GM03348 (cell line): ENCODE results near the gene FBXL7.

Experiments
- DNase-seq: peaks from one replicate; pipeline ENCODE4 v3.0.0; 2012; ENCODE audit warnings: low spot score

FBXL7 gene

DNA sequence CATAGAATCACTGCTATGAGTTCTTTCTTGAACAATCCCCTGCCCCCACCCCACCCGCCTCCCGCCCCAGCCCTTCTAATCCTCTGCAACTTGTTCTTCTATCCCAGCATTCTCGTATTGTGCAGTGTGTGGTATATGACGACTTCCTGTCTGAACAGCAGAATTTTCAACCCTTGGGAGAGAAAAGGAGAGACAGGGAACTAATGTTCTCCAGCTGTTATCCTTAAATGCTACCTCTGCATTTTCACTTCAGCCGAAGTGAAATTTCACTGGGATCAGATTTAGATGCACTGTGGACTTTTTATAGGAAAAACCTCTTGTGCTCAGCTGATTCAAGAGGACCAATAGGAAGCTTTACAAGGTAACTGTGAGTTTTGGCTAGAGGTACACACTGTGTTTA, 2.2 kb downstream of the FBXL7 start:
- DNase-seq = peak; percentile 47

DNA sequence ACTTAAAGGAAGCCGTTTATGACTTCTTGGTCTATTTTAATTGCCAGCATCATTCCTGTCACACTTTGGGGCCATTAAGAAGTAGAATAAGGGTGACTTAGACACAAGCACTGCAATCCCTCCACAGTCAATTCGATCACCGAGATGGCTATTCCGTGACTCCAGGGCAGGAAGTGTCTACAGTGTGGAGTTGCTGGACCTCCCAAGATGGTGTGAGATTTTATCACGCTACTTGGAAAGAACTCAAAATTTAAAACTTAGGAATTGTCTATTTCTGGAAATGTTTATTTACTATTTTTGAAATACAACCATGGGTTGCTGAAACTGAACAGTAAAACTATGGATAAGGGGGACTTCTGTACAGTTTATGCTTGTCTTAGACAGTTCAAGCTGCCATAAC, 6.2 kb downstream of the FBXL7 start:
- no peak for DNase-seq

DNA sequence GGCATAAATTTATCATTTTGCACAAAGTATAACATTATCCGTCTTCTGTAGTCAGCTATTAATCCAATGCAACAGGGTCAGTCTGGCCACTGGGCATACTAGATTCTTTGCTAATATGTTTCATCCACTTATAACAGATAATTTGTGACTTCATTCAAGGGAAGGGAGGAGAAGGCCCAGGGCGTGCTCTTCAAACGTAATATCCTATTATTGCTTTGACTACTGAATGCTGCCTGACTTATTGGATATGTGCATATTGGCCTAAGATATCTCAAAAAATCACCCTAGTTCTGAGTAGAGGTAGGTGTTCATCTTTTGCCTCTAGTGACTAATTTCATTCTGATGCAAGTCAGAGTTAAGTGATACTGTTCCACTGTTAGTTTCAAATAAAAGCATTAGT, 6.9 kb downstream of the FBXL7 start:
- no peak for DNase-seq

DNA sequence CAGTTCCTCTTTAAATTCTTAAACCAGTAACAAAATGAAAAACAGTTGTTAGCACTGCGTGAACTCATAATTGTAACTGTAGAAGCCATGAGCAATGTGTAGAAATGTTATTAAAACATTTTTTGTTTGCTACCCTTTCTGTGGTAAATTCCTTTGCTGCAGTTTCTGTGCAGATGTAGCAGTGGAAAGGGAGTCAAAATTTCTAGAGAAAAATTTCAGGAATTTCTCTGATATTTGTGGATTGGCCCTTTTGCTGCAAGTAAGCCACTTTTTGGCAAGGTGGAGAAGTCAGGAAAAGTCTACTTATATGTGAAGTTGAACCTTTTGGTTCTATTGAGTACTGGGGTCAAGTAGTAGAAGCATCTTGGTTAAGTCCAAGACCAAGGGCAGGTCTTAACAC, 10.1 kb downstream of the FBXL7 start:
- DNase-seq = peak; percentile 62

DNA sequence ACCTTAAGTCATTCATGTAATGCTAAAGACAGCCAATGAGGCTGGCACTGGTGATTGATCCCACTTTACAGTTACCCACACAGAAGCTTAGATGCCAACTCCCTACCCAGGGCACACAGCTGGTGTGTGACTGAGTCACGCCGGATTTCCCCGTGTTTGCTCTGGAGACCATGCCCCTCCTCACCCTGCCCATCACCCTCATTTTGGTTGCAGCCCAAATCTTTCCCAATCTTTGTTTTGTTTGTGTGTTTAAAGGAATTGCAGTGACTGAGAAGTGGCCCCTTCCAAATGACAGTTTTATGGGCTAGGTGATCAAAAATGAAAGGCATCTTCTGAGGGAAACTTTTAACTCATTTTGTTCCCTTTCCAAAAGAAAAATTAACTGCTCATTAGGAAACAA, 10.9 kb downstream of the FBXL7 start:
- peak; percentile 62 for DNase-seq

DNA sequence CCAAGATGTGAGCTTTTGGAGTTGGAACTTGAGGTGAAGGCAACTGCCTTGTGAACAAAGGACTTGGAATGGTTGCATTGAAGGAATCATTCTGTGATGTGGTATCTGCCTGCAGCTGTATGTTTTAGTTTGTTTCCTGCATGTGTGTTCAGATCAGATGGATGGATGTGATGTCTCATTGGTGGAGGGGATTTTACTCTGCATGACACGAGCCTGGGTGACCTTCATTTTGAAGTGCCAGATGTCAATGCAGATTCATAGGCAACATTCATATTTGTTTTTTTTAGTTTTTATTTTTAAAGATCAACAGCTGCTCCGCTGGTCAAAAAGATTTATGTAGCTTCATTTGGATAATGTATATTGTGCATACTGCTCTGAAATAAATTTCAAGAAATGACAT, 13.5 kb downstream of the FBXL7 start:
- no peak for DNase-seq

DNA sequence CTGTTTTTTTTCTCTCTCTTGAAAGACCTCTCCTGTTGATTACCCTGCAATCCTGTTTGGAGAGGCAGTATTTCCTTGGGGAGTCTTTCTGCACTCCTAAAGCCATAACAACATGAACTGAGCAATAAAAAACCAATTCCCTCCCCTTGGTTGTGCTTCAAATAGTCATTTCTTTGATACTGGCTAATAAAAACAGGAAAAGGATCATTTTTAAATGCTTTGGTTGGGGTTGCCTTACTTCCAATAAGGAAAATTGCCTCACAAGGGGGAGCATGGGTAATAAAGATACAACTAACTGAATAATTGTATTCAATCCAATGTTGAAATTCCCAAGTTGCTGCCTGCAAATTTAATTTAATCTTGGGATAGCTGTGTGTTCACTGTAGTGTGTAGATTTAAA, 13.9 kb downstream of the FBXL7 start:
- DNase-seq = no peak

DNA sequence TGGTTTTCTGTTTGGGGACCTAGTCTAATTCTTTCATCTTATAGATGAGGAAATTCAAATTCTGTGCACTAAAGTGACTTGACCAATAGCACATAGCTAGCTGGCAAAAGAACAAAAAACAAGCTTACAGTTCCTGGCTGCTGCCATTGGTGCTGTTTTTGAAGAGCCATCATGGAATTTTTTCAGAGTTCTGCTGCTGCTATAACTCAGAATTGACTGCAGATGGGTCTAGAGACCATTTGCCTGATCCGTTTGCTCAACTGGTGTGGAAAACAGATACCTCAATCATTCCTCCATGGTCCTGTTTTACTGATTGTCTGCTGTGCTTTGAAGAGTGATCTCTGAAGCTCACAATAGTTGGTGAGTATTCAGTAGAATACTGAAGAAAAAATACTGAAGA, 15.2 kb downstream of the FBXL7 start:
- no peak for DNase-seq

DNA sequence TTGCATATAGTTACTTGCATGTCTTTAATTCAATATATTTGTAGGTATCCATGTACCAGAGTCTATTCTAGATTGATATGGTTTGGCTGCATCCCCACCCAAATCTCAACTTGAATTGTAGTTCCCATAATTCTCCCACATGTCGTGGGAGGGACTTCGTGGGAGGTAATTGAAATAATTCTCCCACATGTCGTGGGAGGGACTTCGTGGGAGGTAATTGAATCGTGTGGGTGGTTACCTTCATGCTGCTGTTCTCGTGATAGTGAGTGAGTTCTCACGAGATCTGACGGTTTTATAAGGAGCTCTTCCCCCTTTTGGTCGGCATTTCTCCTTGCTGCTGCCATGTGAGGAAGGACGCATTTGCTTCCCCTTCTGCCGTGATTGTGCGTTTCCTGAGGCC, 16.5 kb downstream of the FBXL7 start:
- no peak for DNase-seq

DNA sequence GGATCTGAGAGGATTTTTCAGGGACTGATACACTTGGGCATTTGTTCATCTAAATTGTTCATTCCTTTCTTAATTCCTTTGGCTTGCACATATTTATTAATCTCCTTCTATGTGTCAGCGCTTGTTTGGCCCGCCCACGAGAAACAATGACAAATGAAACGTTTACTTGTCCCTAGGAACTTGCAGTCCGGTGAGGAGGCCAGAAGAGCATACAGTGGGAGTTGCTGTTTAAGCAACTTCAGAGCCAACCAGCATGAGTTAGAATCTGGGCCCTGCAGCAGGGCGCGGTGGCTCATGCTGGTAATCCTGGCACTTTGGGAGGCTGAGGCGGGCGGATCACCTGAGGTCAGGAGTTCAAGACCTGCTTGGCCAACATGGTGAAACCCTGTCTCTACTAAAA, 18.8 kb downstream of the FBXL7 start:
- no peak for DNase-seq

DNA sequence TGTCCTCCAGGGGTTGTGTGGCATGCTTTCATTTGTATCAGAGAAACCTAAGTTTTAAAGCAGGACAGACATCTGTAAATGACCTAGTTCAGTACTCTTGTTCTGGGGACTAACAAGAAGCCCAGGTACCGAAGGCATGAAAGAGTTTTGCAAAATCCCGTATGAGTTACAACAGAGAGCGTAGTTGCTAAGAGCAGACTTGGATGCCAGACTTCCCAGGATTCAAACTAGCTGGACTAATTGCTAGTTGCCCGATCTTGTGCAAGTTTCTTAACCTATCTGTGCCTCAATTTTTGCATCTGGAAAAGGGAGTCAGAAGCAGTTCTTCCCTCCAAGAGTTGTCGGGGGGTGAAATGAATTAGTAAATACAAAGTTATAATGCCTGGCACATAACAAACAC, 20.9 kb downstream of the FBXL7 start:
- DNase-seq = no peak

DNA sequence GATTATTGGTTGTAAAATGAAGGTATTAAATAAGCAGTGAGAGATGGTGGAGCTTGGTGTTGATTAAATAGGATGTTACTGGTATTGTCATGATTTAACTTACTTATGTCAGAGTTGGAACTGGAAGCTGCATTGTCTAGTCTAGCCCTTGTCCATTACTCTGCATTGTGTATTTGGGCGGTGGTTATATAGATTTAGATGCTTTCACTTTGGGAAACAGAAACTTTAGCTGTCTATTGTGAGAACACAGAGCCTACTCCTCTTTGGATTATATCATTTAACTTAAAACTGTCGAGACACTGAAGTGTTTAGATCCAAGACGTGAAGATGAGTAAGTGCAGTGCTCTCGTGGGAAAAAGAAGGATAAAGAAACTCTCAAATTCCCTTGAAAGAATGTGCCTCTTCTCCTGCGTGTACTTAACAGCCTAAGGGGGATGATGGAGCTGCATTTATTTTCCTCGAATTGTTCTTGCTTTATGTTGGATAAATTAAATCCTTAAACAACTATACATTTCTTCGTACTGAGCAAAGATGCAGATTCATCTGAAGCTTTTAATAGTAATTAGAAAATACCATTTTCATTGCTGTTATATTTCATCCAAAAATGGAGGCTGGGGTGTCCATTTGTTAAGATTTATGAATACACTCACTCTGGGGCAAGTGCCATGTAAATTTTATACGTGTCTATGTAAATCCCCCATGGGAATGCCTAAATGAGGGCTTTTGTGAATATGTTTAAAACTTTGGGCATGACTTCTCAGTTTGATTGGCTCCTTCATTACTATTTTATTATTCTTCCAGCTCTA, 21.6 kb downstream of the FBXL7 start:
- no peak for DNase-seq

DNA sequence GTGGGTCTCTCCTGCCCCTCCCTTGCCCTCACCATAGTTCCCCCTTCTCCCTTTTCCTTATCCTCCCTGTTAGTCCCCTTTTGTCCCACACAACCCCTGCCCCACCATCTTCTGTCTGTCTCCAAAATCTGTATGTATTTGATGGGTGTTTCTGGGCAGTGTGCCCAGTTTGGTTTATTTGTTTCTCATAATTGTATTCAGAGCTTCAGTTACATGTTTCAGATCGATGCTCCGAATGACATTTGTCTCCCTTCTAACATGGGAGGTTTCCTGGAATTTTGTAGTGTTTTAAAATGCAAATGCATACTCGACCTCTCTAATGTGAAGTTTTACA, 22.2 kb downstream of the FBXL7 start:
- no peak for DNase-seq

DNA sequence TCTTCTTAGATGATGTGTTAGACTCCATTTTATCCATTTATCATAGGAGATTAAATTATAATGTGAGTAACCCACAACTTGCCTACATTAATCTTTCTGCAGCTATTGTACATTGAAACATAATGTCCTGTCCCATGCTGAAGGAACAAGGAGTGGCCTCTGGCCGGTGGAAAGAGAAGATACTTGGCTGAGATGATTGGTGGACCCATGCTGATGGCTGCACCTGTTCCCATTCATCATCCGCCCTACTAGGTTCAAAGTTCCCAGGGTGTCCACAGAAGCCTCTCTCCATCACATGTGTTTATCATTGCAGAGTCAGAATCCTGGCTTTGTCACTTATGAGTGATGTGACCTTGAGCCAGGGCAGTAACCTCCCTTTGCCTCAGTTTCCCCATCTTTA, 24.7 kb downstream of the FBXL7 start:
- DNase-seq = no peak

DNA sequence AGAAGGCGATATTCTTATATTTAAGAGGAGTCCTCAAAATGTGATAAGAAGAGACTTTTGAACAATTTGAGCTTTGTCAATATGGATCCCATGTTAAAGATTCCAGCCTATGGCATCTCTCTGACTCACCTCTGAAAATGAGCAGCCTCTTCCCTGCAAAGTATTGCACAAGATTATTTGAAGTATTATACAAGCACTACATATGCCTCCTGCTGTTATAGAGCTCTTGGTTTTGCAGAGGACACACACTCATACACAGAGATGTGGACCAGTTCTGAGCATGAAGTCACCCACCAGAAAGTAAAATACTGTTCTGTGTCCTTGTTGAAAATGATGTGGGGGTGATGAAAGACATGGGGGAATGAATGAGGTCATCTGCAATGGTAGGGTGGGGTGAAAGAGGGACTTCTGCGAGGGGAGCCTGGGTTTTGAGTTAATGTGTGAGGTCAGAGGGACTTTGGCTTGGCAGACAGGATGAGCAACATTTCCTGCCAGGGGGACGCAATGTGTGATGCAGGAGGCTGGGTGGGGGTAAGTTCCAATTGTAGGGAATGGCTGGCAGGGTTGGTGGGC, 25.8 kb downstream of the FBXL7 start:
- DNase-seq = no peak

DNA sequence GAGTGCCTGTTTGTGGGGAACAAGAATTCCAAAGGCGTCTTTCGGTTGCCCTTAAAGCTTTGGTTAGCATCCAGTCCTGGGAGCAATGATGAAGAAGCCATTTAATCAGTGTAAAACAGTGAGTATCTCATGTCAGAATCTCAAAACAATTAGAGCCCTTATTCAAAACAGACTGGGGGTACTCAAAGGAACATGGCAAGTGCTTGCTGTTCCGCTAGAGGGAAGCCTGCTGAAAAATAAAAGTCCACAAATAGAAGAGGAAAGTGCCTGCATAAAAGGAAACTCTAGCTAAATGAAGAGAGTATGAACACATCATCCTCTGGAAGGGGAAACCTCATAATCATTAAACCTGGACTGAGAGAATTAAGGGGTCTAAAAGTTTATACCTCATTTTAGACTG, 26.4 kb downstream of the FBXL7 start:
- DNase-seq = no peak

DNA sequence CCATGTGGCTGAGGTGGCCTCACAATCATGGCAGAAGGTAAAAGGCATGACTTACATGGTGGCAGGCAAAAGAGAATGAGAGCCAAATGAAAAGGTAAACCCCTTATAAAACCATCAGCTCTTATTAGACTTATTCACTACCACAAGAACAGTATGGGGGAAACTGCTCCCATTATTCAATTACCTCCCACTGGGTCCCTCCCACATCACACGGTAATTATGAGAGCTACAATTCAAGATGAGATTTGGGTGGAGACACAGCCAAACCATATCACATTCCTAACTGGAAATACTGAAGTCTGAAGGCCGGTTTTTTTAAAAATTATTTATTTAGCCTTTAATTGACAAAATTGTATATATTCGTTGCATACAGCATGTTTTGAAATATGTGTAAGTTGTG, 28.5 kb downstream of the FBXL7 start:
- no peak for DNase-seq

DNA sequence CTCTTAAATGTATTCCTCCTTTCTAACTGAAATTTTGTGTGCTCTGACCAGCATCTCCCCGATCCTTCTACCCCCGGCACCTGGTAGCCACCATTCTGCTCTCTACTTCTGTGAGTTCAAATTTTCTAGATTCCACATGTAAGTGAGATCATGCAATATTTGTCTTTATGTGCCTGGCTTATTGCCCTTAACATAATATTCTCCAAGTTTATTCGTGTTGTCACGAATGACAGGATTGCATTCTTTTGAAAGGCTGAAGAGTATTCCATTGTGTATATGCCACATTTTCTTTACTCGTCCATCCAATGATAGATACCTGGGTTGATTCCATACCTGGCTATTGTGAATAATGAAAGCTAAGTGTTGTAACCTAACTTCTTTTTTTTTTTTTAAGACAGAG, 29.0 kb downstream of the FBXL7 start:
- DNase-seq = no peak

DNA sequence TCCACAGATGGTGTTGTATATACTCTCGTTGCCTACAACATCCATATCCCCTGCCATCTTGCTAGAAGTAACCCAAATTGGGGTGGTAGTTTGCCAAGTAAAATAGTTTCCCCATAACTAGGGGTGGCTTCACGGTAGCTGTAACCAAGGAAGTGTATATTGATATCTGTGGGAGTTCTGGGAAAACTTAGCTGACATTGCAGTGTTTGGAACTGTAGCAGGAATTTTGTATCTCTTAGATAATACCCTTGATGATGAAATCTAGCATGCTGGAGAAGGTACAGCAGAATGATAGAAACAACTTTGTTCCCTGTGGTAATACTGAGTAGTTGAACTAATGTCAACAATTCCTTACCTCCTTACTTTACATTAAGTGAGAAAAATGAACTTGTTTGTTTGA, 29.8 kb downstream of the FBXL7 start:
- DNase-seq = no peak

DNA sequence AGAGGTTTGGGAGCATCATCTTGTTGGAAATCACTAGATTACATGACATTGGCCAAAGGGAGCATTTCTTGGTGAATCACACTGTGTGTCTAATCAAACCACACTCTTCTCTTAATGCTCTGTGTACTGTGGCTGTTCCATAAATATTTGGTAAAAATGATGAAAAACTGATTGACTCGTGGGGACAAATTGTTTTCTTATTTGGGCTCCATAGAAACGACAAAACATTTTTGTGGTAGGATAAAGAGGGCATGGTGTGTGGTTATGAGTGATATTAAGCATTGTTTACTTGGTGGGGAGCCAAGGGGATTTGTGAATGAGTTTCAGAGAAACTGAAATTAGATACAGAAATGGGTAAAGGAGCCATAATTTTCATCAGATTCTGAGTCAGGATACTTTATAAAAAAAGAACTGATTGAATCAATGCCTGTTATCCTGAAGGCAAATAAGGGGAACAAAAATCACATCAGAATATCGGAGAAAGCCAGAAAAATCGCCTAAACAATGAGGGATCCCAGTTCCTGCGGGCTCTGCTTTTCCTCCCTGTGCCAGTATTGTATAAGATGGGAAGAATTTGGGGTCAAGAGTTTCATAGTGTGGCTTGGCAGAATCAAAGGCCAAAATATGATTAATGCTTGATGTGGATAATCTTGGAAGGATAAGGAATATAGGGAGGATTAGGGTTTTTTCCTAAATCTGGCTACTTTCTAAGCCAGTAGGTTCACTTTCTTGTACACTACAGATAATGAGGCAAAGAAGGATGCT, 33.3 kb downstream of the FBXL7 start:
- DNase-seq = peak; percentile 64

DNA sequence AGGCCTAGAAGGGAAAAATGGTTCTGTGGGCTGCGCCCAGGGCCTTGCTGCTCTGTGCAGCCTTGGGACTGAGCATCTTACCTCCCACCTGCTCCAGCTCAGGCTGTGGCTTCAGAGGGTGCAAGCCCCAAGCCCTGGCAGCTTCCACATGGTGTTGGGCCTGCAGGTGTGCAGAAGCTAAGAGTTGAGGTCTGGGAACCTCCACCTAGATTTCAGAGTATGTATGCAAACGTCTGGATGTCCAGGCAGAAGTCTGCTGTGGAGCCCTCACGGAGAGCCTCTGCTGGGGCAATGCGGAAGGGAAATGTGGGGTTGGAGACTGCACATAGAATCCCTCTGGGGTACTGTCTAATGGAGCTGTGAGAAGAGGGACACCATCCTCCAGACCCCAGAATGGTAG, 36.0 kb downstream of the FBXL7 start:
- DNase-seq = no peak

DNA sequence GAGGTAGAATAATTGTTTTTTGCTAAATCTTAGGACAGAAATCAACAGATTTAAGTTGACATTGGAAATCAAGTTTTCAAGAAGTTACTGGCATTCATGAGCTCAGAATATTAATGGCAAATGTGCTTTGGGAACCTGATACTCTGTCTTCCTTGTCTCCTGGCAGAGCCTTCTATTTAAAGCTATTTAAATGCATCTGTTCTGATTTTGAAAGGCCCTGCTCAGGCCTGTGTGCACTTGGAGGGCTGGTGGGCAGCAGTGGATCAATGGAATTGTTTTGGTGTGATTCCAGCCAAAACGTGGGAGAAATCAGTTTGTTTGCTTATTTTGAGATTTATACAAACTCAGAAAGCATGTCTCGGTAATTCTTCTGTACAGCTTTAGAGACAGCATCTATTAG, 38.5 kb downstream of the FBXL7 start:
- DNase-seq = no peak

DNA sequence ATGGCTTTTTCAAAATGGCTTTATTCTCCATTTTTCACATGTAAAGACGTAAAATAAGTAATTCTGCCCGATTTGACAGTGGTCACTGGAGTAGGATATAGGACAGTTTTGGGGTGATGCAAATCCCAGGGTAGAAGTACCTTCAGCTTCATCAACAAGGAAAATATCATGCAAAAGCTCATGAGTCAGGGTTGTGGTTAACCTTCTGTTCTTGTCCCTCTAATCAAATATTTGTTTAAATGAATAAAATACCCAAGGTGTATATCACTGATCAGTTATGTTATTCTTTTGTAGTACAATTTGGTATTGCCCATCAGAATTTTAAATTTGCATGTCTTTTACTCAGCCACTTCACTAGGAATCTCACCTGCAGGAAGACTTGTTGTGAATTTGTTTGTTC, 40.0 kb downstream of the FBXL7 start:
- DNase-seq = no peak

DNA sequence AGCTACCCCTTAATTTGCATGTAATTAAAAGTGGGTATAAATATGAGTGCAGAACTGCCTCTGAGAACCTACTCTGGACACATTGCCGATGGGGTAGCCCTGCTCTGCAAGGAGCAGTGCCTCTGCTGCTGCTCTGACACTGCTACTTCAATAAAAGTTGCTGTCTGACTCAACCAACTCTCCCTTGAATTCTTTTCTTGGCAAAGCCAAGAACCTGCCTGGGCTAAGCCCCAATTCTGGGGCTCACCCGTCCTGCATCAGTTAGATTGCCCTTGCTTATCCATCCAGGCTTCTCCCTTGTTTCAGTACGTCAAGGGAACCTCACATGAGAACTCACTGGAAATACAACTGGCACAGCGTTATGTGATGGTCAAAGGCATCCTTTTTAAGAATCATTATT, 44.1 kb downstream of the FBXL7 start:
- DNase-seq = no peak
